HuH-7.5 (cell line): ENCODE measurements around the gene VWA5B1.

Experiments used
- DNase-seq: peaks from one replicate; pipeline ENCODE4 v3.0.0; 2011; ENCODE audit warnings: low spot score

VWA5B1 gene

GRCh38 chr1:20322825-20323612, 32.3 kb downstream of the VWA5B1 start:
- DNase-seq, result no peak

GRCh38 chr1:20323613-20323920, 32.9 kb downstream of the VWA5B1 start:
- no peak for DNase-seq

- DNase-seq, result no peak
Measured at GRCh38 chr1:20324704-20325406, 34.2 kb downstream of the VWA5B1 start.

GRCh38 chr1:20325407-20325843, 34.8 kb downstream of the VWA5B1 start:
- no peak for DNase-seq

GRCh38 chr1:20325844-20326420, 35.3 kb downstream of the VWA5B1 start:
- no peak for DNase-seq

- DNase-seq, result no peak
Measured at GRCh38 chr1:20327467-20327866, 36.8 kb downstream of the VWA5B1 start.

DNA sequence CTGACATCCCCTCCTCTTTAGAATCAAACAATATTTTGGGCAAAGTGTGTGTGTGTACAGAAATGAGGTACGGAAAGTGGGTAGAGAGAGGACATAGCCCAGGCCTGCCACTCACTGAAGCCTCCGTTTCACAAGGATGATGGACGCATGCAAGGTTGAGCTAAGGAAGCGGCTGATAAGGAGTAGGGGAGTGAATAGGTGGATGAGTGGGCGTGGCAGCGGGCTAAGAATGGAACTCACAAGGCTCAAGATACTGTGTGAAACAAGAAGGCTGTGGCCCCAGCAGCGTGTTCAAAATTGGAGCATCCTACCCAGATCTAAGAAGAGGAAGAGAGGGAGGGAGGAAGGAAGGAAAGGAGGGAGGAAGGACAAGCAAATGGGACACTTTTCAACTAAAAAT, 37.5 kb downstream of the VWA5B1 start:
- no peak for DNase-seq

DNA sequence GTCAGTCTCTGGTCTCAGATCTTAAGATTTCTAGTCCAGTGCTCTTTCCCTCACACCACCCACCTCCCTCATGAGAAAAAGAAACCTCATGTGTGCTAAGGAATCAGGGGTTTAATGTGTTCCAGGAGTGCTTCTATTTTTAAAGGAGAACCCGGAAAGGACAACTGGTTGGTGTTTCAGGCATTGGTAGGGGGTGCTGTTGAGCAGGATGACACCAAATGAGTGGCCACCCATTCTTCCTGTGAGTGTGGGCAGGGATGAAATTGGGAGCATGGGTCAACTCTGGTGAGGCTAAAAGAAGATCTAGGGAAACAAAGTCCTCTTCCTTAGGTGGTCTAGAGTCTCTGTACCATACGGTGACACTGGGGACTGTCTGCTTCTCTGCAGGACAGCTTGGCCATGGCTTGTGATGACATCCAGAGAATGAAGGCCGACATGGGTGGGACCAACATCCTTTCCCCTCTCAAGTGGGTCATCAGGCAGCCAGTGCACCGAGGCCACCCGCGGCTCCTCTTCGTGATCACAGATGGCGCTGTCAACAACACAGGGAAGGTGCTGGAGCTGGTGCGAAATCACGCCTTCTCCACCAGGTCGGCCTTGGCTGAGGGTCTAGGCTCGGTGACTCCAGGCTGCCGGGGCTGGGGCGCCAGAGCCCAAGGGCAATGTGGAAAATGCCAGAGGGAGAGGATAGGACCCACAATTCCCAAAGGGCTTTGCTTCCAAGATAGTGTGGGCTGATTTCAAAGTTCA, 39.3 kb downstream of the VWA5B1 start:
- DNase-seq, result no peak

DNA sequence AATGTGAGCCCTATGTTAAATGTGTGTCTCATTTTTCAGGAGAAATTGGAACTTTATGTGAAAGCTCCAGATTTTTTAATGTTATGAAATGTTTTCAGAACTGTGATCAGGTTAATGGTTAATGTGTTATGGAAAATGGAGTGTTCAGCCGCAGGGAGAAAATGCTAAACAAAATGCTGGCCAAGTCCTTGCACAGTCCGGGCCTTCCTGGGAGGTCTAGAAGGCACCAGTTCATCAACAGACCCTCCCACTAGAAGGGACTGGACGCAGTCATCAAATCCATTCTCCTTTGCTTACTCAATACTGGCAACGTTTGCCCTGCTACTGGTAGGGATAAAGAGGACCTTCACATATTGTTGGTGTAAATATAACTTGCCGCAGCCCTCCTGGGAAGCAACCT, 43.4 kb downstream of the VWA5B1 start:
- DNase-seq, result no peak

DNA sequence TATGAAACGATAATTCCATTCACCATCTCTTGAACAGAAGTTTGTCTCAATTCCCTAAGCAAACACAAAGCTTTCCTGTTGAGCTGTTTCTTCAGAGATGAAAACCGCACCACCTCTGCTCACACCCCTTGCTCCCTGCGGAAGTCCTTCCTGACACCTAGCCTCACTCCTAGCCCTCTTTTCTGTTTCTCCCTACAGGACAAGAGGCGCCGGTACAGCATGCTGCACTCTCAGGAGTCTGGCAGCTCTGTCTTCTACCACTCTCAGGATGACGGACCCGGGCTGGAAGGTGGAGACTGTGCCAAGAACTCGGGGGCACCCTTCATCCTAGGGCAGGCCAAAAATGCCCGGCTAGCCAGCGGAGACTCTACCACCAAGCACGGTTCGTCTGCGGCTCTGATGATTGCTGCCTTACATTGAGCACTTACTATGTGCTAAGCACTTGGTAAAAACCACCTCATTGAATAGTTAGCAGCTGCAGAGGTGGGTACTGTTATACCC, 45.5 kb downstream of the VWA5B1 start:
- DNase-seq, result no peak

DNA sequence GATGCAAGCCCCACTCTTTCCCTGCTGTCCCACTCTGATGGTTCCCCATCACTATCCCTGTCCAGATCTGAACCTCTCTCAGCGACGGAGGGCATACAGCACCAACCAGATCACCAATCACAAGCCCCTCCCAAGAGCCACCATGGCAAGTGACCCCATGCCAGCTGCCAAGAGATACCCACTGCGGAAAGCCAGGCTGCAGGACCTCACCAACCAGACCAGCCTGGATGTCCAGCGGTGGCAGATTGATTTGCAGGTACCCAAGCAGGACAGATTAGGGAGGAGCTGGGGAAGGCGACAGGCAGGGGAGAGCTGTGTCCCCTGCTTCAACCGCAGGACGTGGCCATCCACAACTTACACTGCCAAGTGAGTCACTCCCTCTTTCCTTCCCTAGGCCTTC, 46.9 kb downstream of the VWA5B1 start:
- no peak for DNase-seq

DNA sequence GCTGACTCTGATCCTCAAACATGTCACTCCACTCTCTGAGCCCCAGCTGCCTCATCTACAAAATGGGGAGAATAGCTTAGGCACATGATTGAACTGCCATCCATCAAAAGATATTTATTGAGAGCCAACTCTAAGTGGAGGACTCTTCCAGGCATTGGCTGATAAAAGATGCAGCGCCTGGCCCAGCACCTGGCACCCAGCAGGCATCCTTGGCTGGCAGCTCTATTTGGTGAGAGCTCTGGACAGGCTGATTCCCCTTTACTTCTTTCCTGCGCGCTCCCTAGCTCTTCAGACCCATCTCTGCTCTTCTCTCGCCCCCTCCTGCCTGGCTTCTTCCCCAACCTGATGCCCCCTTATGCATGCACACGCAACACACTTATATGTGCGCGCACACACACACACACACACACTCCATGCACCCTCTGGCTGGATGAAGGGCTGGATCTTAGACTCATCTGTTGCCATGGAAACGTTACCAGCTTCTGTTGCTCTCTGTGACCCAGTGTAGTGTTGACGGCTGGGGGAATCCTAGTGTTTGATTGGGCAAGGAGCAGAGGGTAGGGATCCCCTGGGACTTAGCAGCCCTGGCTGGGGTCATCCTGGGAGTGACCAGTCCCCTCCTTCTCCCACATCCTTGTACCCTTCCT, 49.3 kb downstream of the VWA5B1 start:
- no peak for DNase-seq

GRCh38 chr1:20342294-20343148, 51.8 kb downstream of the VWA5B1 start:
- no peak for DNase-seq

- DNase-seq, result no peak
Measured at GRCh38 chr1:20343149-20343937, 52.7 kb downstream of the VWA5B1 start.

DNA sequence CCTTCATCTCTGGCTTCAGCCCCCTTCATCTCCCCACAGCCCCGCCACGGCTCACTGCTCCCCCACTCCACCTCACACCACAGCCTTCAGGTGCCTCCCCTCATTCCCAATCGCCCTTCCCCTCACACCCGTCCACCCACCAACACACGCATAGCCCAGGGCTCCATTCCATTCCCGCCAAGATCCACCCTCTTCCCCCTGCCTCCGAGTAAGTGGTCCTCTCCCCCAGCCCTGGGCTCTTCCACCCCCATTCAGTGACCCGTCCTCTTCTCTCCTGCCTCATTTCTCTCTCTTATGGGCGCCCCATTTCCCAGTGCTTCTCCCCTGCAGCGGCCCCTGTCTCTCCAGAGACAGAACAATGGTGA, 53.2 kb downstream of the VWA5B1 start:
- DNase-seq, result no peak

GRCh38 chr1:20344738-20345137, 54.1 kb downstream of the VWA5B1 start:
- no peak for DNase-seq

GRCh38 chr1:20345419-20345818, 54.7 kb downstream of the VWA5B1 start:
- no peak for DNase-seq

DNA sequence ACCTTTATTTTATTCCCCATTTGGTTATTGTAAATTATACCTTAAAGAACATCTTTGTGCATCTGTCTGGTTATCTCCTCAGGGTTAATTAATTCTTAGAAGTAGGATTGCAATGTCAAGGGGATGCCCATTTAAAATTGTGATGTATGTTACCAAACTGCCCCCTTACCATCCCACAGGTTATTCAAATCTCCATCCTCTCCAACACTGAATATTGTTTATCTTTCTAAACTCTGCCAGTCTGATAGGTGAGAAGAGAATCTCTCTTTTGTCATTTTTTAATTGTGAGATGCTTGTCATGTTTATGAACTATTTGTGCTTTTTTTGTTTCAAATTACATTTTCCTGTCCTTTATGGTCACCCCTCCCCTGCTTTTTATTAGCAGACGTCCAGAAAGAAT, 55.8 kb downstream of the VWA5B1 start:
- no peak for DNase-seq

GRCh38 chr1:20347699-20348098, 57.0 kb downstream of the VWA5B1 start:
- no peak for DNase-seq

- no peak for DNase-seq
Measured at GRCh38 chr1:20348326-20348915, 57.7 kb downstream of the VWA5B1 start.
